ENCODE results near the gene MICU1.

Gene MICU1

DNA sequence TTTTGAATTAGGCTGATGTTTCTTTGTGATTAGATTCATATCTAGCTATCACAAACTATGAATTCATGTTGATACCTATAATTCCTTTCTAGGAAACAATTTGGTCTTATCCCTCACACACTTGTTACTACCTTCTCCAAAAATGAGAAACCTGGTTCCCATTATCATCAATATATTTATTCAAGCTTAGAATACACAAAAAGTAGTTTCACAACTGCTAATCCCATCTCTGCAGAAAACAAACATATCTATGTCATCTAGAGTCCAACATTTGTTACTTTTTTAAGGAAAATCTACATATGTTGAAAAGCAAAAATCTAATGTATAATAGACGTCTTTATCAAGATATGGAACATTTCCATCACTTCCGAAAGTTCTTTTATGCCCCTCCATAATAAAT lies 110.4 kb downstream of the MICU1 start:
- H3K27ac ChIP-seq (ENCODE audit: poor library complexity, severe bottlenecking): no peak overlapping the region
- H3K9me3 ChIP-seq (ENCODE audit: severe bottlenecking): peaks cover 3% of the 10 kb centered on the region
- no peak overlapping the region for H3K4me3 ChIP-seq (ENCODE audit: severe bottlenecking)
- H3K36me3 ChIP-seq (ENCODE audit: low read depth): no peaks in the 10 kb centered on the region
- no peaks in the 10 kb centered on the region for H3K27me3 ChIP-seq (ENCODE audit: insufficient read depth, poor library complexity, severe bottlenecking)
- ATAC-seq (ENCODE audit: low read depth) (no peak), DNase-seq (ENCODE audit: low spot score) (no peak)
- TF ChIP-seq, protein P1, sequence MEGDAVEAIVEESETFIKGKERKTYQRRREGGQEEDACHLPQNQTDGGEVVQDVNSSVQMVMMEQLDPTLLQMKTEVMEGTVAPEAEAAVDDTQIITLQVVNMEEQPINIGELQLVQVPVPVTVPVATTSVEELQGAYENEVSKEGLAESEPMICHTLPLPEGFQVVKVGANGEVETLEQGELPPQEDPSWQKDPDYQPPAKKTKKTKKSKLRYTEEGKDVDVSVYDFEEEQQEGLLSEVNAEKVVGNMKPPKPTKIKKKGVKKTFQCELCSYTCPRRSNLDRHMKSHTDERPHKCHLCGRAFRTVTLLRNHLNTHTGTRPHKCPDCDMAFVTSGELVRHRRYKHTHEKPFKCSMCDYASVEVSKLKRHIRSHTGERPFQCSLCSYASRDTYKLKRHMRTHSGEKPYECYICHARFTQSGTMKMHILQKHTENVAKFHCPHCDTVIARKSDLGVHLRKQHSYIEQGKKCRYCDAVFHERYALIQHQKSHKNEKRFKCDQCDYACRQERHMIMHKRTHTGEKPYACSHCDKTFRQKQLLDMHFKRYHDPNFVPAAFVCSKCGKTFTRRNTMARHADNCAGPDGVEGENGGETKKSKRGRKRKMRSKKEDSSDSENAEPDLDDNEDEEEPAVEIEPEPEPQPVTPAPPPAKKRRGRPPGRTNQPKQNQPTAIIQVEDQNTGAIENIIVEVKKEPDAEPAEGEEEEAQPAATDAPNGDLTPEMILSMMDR (IDR thresholded peaks at IDR 0.05; ENCODE audit: poor library complexity, severe bottlenecking): no peak
- H3K4me1 ChIP-seq (ENCODE audit: insufficient read depth, poor library complexity, severe bottlenecking): no peaks in the 10 kb centered on the region

- Histone ChIP-seq H3K4me3 (ENCODE audit: severe bottlenecking) (no peak overlapping the region), H3K27me3 (ENCODE audit: insufficient read depth, poor library complexity, severe bottlenecking) (no peaks in the 10 kb centered on the region), H3K9me3 (ENCODE audit: severe bottlenecking) (peaks cover 3% of the 10 kb centered on the region), H3K36me3 (ENCODE audit: low read depth) (no peaks in the 10 kb centered on the region), H3K27ac (ENCODE audit: poor library complexity, severe bottlenecking) (no peak overlapping the region), H3K4me1 (ENCODE audit: insufficient read depth, poor library complexity, severe bottlenecking) (no peaks in the 10 kb centered on the region)
- TF ChIP-seq, protein P1 (IDR thresholded peaks at IDR 0.05; ENCODE audit: poor library complexity, severe bottlenecking): no peak
- no peak for ATAC-seq (ENCODE audit: low read depth)
- DNase-seq (ENCODE audit: low spot score): no peak
Observed at GRCh38 chr10:72513910-72514309, 112.0 kb downstream of the MICU1 start.

- ATAC-seq (ENCODE audit: low read depth): no peak
- no peaks in the 10 kb centered on the region for H3K4me1 ChIP-seq (ENCODE audit: insufficient read depth, poor library complexity, severe bottlenecking)
- DNase-seq (ENCODE audit: low spot score): no peak
Observed at GRCh38 chr10:72511459-72511858, 114.4 kb downstream of the MICU1 start.

DNA sequence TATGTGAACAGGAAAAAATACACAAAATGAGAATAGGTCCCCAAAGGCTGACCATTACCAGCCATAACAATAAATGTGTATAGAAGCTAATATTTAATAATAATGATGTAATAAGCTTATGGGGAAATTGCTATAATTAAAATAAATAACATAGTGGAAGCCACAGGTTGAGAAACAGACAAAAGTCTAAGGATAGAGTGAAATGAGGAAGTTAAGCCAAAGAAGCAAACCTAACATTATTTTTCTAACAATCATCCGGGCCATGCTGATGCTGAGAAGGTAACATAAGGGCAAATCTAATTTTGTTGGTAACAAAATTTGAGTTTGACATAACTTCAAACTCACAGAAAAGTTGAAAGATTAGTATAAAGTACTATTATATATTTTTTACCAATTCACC lies 115.9 kb downstream of the MICU1 start:
- no peak for ATAC-seq (ENCODE audit: low read depth)
- Histone ChIP-seq H3K36me3 (ENCODE audit: low read depth) (no peaks in the 10 kb centered on the region), H3K27ac (ENCODE audit: poor library complexity, severe bottlenecking) (no peak overlapping the region), H3K27me3 (ENCODE audit: insufficient read depth, poor library complexity, severe bottlenecking) (no peaks in the 10 kb centered on the region), H3K4me3 (ENCODE audit: severe bottlenecking) (no peak overlapping the region), H3K4me1 (ENCODE audit: insufficient read depth, poor library complexity, severe bottlenecking) (no peaks in the 10 kb centered on the region), H3K9me3 (ENCODE audit: severe bottlenecking) (peaks cover 3% of the 10 kb centered on the region)
- DNase-seq (ENCODE audit: low spot score): no peak
- TF ChIP-seq, protein P1 (IDR thresholded peaks at IDR 0.05; ENCODE audit: poor library complexity, severe bottlenecking): no peak

More at GRCh38 chr10:72511459-72511858, 114.4 kb downstream of the MICU1 start:
- peaks cover 3% of the 10 kb centered on the region for H3K9me3 ChIP-seq (ENCODE audit: severe bottlenecking)
- TF ChIP-seq, protein P1 (IDR thresholded peaks at IDR 0.05; ENCODE audit: poor library complexity, severe bottlenecking): no peak
- H3K36me3 ChIP-seq (ENCODE audit: low read depth): no peaks in the 10 kb centered on the region
- no peaks in the 10 kb centered on the region for H3K27me3 ChIP-seq (ENCODE audit: insufficient read depth, poor library complexity, severe bottlenecking)
- H3K27ac ChIP-seq (ENCODE audit: poor library complexity, severe bottlenecking): no peak overlapping the region
- no peak overlapping the region for H3K4me3 ChIP-seq (ENCODE audit: severe bottlenecking)

DNA sequence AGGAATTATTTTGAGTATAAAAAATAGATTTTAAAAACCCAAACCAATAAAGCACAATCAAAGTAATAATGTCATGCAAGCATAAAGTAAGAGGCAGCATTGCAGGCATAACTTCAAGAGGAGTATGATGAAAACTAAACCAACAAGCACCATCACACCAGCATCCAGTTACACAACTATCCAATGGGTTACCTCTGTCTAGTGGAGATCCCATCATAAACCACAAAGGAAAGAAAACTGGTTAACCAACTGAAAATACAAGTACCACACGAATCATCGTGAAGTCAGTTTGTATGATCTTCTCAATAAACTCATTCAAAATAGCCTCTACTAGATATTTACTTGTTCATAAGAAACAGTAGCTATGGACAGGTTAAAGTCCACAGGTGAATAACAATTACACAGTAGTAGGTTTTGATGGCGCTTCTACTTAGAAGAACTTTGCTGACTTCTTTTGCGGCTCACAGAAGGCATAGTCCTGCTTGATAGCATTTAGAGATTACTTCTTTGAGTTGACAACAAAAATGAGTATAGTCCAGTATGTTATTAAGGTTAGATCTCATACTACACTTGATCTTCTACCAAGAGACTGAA lies 116.6 kb downstream of the MICU1 start:
- no peak overlapping the region for H3K27ac ChIP-seq (ENCODE audit: poor library complexity, severe bottlenecking)
- no peaks in the 10 kb centered on the region for H3K27me3 ChIP-seq (ENCODE audit: insufficient read depth, poor library complexity, severe bottlenecking)
- peaks cover 6% of the 10 kb centered on the region for H3K9me3 ChIP-seq (ENCODE audit: severe bottlenecking)
- no peak overlapping the region for H3K4me3 ChIP-seq (ENCODE audit: severe bottlenecking)
- no peak for DNase-seq (ENCODE audit: low spot score)
- no peaks in the 10 kb centered on the region for H3K4me1 ChIP-seq (ENCODE audit: insufficient read depth, poor library complexity, severe bottlenecking)
- no peak for ATAC-seq (ENCODE audit: low read depth)
- TF ChIP-seq, protein P1 (IDR thresholded peaks at IDR 0.05; ENCODE audit: poor library complexity, severe bottlenecking): no peak
- H3K36me3 ChIP-seq (ENCODE audit: low read depth): no peaks in the 10 kb centered on the region
